T1000 (cell line): Measurements from ENCODE around the gene GALR1.
"Not testable (repeated sequence)": the region's sequence is repeated elsewhere in the genome, so short reads cannot be mapped to it uniquely, and the experiment has no call there.

ENCODE experiments used
- DNase-seq: peaks from one replicate; lab custom pipeline; 2025; ENCODE audit warnings: mixed read lengths; lab: John Stamatoyannopoulos, UW

GALR1 gene

GRCh38 chr18:77250926-77251729, 1.5 kb downstream of the GALR1 start:
- no peak for DNase-seq

- no peak for DNase-seq
These were observed 2.0 kb downstream of the GALR1 start for GRCh38 chr18:77251730-77252050.

GRCh38 chr18:77254711-77255405, 5.2 kb downstream of the GALR1 start:
- no peak for DNase-seq

- DNase-seq = no peak
These were observed 5.9 kb downstream of the GALR1 start for GRCh38 chr18:77255426-77256105.

DNA sequence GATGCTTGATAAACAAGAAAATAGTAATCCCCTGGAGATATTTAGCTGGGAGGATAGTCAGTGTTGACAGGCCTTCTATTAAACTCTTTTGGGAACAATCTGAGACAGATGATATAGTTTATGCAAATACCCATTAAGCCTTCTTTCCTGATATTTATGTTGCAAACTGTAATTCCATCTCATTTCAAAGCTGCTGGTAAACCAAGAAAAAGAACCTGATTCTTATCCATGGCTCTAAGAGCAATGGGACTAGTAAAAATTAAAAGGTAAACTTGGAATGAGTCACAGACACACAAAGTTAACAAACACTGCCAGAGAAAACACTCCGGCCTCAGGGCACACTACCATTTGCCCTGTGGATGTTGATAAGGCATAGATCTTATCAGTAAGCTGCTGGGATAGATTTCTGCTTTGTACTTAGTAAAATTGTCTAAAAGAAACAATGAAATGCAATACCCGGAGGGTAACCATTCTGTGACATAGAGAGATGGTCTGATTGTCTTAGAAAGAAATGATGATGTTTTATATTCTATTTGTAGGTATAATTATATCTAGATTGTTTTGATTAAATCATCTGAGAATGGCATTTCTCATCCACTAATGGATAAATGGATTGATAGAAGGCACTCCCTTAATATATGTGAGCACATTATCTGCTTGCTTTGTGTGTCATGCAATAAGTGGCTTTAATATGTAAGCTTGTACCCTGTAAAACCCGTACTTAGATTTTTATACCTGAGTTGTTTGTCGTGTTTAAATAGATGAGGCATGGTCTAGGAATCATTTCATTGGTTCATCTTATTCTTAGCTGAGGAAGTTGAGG, 13.2 kb downstream of the GALR1 start:
- peak; percentile 9 for DNase-seq

GRCh38 chr18:77263466-77263763, 13.8 kb downstream of the GALR1 start:
- no peak for DNase-seq

DNA sequence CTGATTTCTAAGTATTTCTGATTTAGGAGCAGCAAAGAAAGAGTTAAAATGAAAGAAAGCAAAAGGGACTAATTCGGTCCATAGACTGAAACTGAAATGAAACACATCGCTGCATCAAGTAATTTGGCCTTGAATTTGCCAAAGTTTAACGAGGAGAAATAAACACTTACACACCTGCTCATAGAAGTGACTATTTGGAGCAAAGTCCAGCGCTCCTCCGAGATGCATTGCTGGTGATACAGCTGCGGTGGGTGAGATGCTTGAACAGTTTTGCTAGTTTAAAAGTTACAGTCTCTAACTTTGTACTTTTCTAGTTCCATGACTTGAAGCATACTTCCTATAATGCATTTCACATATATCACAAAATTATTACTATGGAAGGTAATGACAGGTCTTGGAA, 18.3 kb downstream of the GALR1 start:
- no peak for DNase-seq

DNA sequence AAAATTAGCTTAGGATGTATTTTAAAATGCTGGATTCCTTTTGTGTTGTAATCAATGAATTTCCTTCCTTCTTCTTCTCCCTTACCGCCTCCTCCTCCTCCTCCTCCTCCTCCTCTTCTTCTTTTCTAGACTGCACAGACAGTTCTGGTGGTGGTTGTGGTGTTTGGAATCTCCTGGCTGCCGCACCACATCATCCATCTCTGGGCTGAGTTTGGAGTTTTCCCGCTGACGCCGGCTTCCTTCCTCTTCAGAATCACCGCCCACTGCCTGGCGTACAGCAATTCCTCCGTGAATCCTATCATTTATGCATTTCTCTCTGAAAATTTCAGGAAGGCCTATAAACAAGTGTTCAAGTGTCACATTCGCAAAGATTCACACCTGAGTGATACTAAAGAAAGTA, 18.8 kb downstream of the GALR1 start:
- no peak for DNase-seq

DNA sequence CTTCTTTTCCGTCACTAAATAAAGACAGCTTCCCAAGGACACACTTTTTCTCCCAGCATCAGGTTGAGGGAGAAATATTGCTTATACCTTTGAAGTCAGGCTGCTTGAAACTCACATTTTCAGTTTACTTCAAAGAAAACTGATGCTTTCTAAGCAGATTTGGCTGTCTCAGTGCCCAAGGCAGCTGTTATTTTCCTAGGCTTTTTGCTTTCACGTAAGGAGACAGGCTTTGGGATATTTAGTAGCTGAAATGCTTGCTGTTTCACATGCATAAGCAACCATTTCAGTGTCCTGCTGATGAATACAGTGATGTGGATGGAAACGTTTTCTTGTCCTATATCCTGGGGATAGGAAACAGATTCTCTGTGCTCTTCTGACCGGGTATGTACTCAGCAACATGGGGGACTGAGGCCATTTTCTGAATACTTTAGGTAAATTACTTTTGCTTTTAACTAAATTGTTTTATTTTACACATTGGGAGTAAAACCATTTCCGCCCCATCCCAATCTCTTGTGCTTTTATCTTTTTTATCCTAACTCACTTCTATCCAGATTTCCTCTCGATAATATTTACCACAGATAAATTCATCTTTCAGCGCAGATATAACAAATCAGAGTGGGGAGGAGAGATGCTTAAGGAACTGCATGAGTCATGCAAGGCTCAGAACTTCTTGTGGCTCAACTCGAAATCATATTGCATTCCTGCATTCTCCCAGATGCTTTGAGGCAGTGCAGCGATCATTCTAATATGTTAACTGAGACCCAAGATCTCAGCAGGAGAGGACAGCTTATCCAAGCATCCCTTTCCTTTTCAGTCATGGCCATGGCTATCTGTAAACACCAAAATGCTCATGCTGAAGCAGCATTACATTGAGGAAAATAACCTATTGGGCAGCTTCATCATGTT, 22.2 kb downstream of the GALR1 start:
- DNase-seq = no peak

- DNase-seq = not testable (repeated sequence)
These were observed 41.2 kb downstream of the GALR1 start for GRCh38 chr18:77290841-77291240.

DNA sequence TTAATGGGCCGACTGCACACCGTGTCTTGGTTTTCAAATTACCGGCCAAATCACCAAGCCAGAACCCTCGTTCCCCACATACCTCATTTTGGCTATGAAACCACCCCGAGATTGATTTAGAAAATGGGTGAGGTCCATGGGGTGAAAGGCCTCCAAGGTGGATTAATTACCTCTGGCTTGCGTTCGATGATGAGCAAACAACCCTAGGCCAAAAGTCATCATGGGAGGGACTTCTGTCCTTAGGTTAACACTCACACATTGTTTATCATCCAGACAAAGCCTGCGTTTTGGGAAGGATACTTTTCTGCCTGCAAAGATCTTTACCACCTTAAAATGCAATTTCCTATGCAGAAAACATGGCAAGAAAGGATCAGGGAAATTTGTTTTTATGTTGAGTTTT, 48.5 kb downstream of the GALR1 start:
- DNase-seq = no peak

GRCh38 chr18:77299706-77300105, 50.1 kb downstream of the GALR1 start:
- no peak for DNase-seq

DNA sequence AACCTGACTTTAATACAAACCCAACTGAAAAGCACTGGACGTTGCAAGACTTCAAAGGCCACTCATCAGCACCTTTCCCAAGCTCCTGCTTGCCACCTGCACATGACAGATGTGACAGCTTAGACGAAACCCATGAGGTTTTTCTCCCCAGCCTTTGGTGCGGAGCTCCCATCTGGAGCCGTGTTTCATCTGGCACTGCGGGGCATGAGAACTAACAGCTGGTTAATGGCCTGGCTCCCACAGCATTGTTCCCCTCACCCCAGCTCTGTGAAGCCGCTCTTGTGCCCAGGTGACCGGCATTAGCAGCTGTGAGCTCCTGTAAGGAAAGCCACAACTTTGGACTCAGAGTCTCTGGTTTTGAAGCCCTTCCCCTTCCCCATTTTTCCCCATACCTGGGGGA, 50.9 kb downstream of the GALR1 start:
- DNase-seq = no peak

DNA sequence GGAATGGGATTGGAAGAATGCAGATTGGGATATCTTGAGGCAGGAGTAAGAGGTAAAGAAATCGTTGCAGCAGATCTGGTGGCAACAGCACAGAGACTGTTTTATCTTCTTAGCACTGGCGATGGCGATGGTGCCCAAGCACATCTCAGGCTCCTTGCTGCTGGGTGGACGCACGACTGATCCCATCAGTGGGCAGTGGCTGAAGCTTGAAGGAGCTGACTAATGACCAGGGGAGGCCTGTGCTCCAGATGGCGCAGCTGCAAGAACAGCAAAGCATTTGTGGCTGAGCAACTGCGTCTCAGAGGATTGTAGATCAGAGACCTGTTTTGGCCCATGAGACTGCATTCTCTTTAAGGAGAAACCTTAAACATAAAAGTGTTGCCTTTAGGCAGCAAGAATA, 54.6 kb downstream of the GALR1 start:
- no peak for DNase-seq

- no peak for DNase-seq
These were observed 56.0 kb downstream of the GALR1 start for GRCh38 chr18:77305676-77306075.

DNA sequence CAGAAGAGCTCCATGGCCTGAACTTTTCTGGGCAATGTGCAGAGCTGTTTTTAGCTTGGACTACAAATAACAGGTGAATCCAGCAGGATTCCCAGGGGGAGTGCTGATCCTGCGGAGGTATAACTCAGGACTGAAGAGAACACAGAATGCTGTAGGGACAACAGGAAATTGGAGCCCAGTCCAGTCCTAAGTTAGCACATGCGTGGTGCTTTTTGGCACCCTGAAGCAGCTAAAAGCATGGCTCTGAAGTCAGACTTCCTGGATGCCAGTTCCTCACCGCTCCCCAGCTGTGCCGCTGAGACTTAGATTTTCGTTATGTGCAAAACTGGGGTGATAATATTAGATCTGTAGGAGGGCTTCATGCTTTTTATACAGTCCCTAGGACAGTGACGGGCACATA, 58.6 kb downstream of the GALR1 start:
- no peak for DNase-seq

GRCh38 chr18:77314511-77314910, 64.9 kb downstream of the GALR1 start:
- no peak for DNase-seq

- no peak for DNase-seq
These were observed 65.3 kb downstream of the GALR1 start for GRCh38 chr18:77314952-77315351.

DNA sequence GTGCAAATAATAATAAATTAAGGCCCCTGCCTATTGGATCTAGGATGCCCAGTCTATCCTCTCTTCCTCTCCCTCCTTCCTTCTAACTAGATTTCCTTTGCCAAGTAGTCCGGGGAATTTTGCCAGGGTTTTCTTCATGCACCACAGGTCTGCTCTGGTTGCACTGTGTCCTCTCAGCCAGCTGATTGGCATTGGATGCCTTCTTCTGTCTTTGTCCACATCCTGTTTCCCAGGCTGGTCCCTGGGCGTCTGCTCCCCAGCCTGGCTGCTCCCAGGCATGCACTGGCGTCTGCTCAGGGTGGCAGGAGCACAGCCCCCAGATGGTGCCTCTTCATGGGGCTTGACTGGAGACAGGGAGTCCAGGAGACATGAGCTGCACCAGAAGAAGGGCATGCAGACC, 66.4 kb downstream of the GALR1 start:
- no peak for DNase-seq

DNA sequence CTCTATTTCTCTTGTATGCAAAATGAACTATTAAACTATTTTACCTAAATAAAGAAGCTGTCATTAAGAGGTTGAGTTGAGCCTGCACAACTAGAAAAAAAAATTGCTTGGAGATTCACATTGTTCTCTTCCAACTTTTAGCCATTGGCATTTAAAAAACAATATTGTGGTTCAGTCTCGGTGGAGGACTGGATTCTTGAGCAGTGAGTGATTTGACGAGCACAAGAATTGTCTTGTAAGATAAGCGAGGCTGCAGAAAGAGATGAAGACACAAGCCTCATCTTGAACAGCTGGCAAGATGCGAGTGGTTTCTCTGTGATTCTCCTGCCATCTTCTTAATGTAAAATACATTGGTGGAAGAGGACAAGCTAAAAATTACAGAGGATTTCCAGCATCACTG, 67.0 kb downstream of the GALR1 start:
- no peak for DNase-seq

DNA sequence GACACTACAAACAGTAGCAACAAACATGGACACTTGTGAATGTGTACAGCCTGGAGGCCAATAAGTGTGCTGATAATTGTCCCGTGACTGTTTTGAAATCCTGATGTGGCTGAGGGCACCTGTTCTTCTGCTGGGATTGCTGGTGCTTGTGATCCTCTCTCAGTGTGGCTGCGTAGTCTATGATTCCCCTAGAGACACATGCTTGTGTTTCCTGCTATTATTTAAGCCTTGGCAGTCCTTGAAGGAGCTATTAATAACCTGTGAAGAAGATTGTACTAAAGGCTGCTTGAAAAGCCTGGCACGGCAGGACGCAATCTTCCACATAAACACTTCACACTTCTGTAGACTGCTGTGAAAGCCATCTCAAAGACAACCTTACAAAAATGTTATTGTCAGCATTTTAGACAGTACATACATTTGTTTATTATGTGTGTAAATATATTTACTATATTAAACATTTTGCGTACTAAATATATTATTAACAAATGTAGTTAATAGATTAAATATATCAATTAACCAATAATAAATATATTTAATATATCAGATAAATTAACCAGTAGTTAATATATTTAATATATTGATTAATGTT, 71.4 kb downstream of the GALR1 start:
- no peak for DNase-seq
